Colonic mucosa (tissue), 4 donors: ENCODE results near the gene IFNA5. TPM values are rescaled to one million over a fixed set of nuclear protein-coding genes. Genes with fewer than 3 reads are reported as not detected.

ENCODE experiments used
- DNase-seq: peaks from one replicate; pipeline ENCODE4 v3.0.0-alpha.2; 2020
- H3K27ac ChIP-seq: fragments of 200-600 bp; one replicate; pipeline ENCODE4 v1.8.0; 2021
- H3K27me3 ChIP-seq: fragments of 200-600 bp; one replicate; pipeline ENCODE4 v1.8.0; 2021
- H3K36me3 ChIP-seq: fragments of 200-600 bp; one replicate; pipeline ENCODE4 v1.8.0; 2021
- H3K4me1 ChIP-seq: fragments of 200-600 bp; one replicate; pipeline ENCODE4 v1.8.0; 2021; ENCODE audit warnings: mild to moderate bottlenecking
- H3K4me3 ChIP-seq: fragments of 200-600 bp; one replicate; pipeline ENCODE4 v1.8.0; 2021
- H3K9ac ChIP-seq, 2 donors: one replicate each; pipeline ENCODE4 v1.7.0; 2013; ENCODE audit warnings: control low read depth in 2 of 2, low read depth in 2 of 2, low read length in 2 of 2
- H3K9me3 ChIP-seq: fragments of 200-600 bp; one replicate; pipeline ENCODE4 v1.8.0; 2021
- intact Hi-C: fragments of 100-400 bp; cut with DNase I; formaldehyde crosslinking; loops from one replicate; pipeline ENCODE4 v1.14.1; 2022
- total RNA-seq, 2 donors: library from RNA; stranded (reverse); fragmentation: NEBNext Ultra II Directional in 1 of 2; extraction: Animal tissue kit (Norgen Biotek cat#: 25700) in 1 of 2; gene quantifications; one replicate each; pipeline ENCODE4 v1.2.1, GENCODE V29; 2021
- TF ChIP-seq, protein P1 (sequence below): fragments of 200-600 bp; IDR thresholded peaks from one replicate; pipeline ENCODE4 v1.8.0; 2022; ENCODE audit warnings: antibody characterized with exemption, mild to moderate bottlenecking
- donor health status: healthy.
- donor health status: DM: no; HTN: no; CAD: no.
- donor health status: DM: no; HTN: no; CAD: no.

The IFNA5 gene
- total RNA-seq, 2 donors from 2014 or later = not detected

DNA sequence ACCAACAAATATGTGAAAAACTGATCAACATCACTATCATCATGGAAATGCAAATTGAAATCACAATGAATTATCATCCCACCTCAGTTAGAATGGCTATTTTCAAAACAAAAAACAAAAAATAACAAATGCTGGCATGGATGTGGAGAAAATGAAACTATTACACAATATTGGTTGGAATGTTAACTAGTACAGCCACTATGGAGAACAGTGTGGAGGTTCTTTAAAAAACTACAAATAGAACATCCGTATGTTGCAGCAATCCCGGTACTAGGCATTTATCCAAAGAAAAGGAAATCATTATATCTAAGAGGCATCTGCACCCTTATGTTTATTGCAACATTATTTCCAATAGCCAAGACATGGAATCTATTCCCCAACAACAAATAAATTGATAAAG lies 9.0 kb upstream of the IFNA5 start:
- intact Hi-C loops = loop anchor here (10.0 kb wide), 1 partner anchor 481 kb away; no protein-coding TSS in a partner anchor
- Histone ChIP-seq H3K9me3 (no peaks in the 10 kb centered on the region), H3K4me3 (no peak overlapping the region), H3K36me3 (no peaks in the 10 kb centered on the region), H3K9ac (no peak overlapping the region), H3K27ac (no peak overlapping the region), H3K4me1 (no peaks in the 10 kb centered on the region), H3K27me3 (no peaks in the 10 kb centered on the region)
- TF ChIP-seq, protein P1, sequence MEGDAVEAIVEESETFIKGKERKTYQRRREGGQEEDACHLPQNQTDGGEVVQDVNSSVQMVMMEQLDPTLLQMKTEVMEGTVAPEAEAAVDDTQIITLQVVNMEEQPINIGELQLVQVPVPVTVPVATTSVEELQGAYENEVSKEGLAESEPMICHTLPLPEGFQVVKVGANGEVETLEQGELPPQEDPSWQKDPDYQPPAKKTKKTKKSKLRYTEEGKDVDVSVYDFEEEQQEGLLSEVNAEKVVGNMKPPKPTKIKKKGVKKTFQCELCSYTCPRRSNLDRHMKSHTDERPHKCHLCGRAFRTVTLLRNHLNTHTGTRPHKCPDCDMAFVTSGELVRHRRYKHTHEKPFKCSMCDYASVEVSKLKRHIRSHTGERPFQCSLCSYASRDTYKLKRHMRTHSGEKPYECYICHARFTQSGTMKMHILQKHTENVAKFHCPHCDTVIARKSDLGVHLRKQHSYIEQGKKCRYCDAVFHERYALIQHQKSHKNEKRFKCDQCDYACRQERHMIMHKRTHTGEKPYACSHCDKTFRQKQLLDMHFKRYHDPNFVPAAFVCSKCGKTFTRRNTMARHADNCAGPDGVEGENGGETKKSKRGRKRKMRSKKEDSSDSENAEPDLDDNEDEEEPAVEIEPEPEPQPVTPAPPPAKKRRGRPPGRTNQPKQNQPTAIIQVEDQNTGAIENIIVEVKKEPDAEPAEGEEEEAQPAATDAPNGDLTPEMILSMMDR = no peak
- no peak for DNase-seq

DNA sequence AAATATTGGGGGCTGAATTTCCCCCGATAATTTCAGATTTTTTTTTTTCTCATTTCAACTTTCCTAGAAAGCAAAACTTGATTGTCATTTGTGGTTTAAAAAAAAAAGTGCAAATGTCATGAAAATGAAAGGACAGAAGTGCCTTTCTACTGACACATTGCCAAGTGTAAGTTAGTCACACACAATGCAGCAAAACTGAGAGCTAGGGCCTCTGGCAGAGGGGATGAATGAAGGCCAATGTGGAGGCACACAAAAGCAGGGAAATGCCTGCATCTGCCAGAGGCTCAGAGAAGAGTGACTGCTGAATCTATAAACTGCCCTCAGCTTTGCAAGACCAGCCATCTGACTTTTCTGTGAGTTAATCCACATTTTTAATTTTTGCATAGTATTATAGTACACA lies 6.8 kb upstream of the IFNA5 start:
- no peaks in the 10 kb centered on the region for H3K27me3 ChIP-seq
- no peak overlapping the region for H3K4me3 ChIP-seq
- TF ChIP-seq, protein P1 = no peak
- no peak for DNase-seq
- H3K9me3 ChIP-seq = no peaks in the 10 kb centered on the region
- no peak overlapping the region for H3K27ac ChIP-seq
- H3K9ac ChIP-seq = no peak overlapping the region
- intact Hi-C loops = loop anchor here (10.0 kb wide), 1 partner anchor 483 kb away; no protein-coding TSS in a partner anchor
- H3K36me3 ChIP-seq = no peaks in the 10 kb centered on the region
- no peaks in the 10 kb centered on the region for H3K4me1 ChIP-seq

DNA sequence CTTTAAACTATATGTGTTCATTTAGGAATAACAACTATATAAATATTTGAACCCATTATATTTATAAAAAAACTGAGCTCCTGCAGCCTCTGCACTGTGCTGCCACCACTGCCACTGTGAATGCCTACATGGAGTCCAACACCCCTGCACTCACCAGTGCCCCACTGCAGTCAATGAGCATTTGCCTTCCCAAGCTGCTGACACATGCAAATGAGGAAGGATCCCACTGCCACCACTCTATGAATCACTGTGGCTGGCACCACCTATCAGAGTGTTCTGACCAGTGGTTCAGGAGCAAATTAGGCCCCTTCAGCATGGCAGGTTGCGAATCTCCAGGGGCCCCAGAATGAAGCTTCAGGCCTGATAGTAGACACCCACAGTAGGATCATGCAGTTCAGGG lies 9.1 kb downstream of the IFNA5 start:
- TF ChIP-seq, protein P1 = no peak
- Histone ChIP-seq H3K27ac (no peak overlapping the region), H3K9me3 (no peaks in the 10 kb centered on the region), H3K4me1 (no peaks in the 10 kb centered on the region), H3K9ac (no peak overlapping the region), H3K36me3 (no peaks in the 10 kb centered on the region), H3K4me3 (no peak overlapping the region), H3K27me3 (no peaks in the 10 kb centered on the region)
- DNase-seq = no peak
- intact Hi-C loops = no loop called here

DNA sequence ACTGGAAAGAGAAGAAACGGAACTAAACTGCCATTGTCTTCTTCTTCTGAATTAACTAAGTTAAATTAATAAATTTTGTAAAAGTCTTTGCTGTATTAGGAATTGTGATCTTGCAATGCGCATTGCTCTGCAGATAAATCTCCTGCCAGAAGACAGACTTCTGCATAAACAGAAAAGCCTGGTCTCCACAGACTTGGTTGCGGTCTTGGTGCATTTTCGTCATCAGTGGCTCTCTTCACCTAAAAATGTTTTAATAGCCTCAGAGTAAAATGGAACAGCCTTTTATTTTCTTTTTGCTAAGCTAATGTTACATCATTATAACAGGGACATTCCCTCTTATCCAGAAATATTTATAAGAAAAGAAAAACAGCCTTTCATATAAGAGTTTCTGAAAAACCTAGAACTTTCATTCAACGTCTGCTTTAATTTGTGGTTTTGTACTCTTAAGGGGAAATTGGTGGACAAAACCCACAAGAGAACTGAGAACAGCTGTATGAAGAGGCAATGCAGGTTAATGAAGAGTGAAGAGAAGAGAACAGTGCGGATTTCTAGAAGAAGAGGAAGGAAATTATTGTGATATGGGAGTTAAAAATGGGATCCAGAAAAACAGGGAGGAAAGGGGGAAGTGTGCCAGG lies 10.1 kb downstream of the IFNA5 start:
- intact Hi-C loops = no loop called here
- Histone ChIP-seq H3K27ac (no peak overlapping the region), H3K9me3 (no peaks in the 10 kb centered on the region), H3K4me1 (no peaks in the 10 kb centered on the region), H3K9ac (no peak overlapping the region), H3K4me3 (no peak overlapping the region), H3K27me3 (no peaks in the 10 kb centered on the region), H3K36me3 (no peaks in the 10 kb centered on the region)
- no peak for DNase-seq
- TF ChIP-seq, protein P1 = no peak

DNA sequence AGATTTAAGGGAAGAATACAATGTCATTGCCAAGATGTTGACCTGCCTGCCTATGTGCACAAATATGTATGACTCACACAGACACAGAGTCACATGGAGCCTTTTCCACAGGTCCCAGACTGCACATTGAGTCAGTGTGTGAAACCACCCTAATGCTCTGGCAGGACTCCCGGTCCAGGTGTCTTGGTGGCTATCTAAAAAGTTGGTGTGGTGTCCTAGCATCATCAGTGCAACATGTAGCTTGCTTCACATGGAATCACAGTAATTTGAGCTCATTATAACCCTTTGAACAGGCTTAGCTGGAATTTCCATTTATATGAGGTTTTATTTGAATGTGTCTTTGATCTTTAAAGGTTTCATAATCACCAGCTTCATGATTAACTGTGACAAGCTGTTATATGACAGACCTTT lies 10.7 kb downstream of the IFNA5 start:
- Histone ChIP-seq H3K27me3 (no peaks in the 10 kb centered on the region), H3K36me3 (no peaks in the 10 kb centered on the region), H3K9me3 (no peaks in the 10 kb centered on the region), H3K9ac (no peak overlapping the region), H3K27ac (no peak overlapping the region), H3K4me3 (no peak overlapping the region), H3K4me1 (no peaks in the 10 kb centered on the region)
- intact Hi-C loops = no loop called here
- no peak for DNase-seq
- TF ChIP-seq, protein P1 = no peak
